ENCODE data around the gene MGAT5.

Gene MGAT5

DNA sequence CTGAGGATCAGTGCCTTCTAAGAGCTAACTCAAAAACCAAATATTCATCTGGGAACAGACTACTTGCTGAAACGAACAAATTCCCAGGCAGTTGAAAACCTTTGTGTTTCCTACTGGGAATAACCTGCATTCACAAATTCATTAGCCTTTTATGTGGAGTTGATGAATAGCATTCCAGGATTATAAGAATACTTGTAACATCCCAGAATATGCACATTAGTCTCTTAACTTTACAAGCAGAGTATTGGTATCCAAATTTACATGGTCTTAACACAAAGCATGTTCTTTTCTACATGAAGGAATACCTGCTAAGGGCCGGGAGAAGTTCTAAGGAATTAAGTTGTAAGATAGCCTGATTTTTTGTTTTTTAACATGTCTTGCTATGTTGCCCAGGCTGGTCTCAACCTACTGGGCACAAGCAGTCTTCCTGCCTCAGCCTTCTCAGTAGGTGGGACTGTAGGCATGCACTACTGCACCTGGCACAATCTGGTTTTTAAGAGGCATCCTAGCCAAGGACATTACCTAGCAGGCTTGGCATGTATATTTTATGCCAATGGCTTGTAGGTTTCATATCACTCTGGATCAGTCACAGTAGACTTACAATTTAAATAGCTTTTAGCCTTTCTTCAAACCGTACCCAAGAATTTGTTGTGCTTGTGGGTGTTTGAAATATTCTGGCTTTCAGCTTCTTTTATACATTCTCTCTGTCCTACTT lies 50.7 kb downstream of the MGAT5 start:
- Histone ChIP-seq H3K4me3 (ENCODE audit: low read length in 2 of 2) (no peak overlapping the region), H3K27ac (ENCODE audit: low read length) (no peak overlapping the region), H3K9me3 (ENCODE audit: control insufficient read depth in 2 of 2, low read length in 2 of 2) (no peaks in the 10 kb centered on the region), H3K36me3 (ENCODE audit: control insufficient read depth in 2 of 2, insufficient read depth in 2 of 2, low read length in 2 of 2) (no peaks in the 10 kb centered on the region), H3K9ac (ENCODE audit: low read length in 2 of 2) (no peak overlapping the region), H3K27me3 (ENCODE audit: control insufficient read depth in 1 of 2, insufficient read depth in 2 of 2, low read length in 2 of 2) (no peaks in the 10 kb centered on the region), H3K4me1 (ENCODE audit: control insufficient read depth, insufficient read depth, low read length) (peaks cover 4% of the 10 kb centered on the region)

DNA sequence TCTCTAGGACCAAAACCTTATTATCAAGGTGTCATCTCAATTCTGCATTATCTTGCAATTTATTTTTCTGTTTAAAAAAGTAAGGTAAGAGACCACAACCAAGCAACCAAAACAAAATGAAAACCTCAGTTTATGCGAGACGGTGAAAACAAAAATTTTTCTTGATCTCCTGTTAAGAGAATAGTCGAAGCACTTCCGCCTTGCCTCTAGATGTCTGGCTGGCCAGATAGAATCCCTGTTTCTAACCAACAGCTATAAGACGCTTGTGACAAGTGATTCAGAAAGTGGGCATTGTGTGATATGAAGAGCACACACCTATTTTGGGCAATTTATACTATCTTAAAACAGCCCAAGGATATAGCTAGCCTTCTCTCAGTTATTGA lies 51.2 kb downstream of the MGAT5 start:
- peaks cover 4% of the 10 kb centered on the region for H3K4me1 ChIP-seq (ENCODE audit: control insufficient read depth, insufficient read depth, low read length)
- no peak overlapping the region for H3K9ac ChIP-seq (ENCODE audit: low read length in 2 of 2)
- no peak overlapping the region for H3K4me3 ChIP-seq (ENCODE audit: low read length in 2 of 2)
- no peaks in the 10 kb centered on the region for H3K36me3 ChIP-seq (ENCODE audit: control insufficient read depth in 2 of 2, insufficient read depth in 2 of 2, low read length in 2 of 2)
- H3K27ac ChIP-seq (ENCODE audit: low read length) = no peak overlapping the region
- H3K9me3 ChIP-seq (ENCODE audit: control insufficient read depth in 2 of 2, low read length in 2 of 2) = no peaks in the 10 kb centered on the region
- no peaks in the 10 kb centered on the region for H3K27me3 ChIP-seq (ENCODE audit: control insufficient read depth in 1 of 2, insufficient read depth in 2 of 2, low read length in 2 of 2)

DNA sequence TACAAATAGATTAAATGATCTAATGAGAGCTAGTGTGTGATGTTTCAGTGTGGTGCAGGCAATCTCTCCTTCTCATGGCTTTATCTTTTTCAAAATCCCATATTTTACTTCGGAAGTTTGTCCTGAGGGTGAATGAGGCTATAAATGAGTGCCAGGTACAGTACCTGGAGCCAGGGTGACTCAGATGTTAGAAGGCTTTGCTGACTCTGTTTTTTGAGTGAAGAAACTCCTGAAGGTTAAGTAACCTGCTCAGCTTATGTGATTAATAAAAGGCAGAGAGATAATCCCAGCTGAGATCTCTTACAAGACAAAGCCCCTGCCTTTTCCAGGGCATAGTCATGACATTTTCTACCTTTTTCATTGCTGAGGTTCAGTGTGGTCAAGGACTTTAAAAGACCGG lies 52.6 kb downstream of the MGAT5 start:
- H3K4me1 ChIP-seq (ENCODE audit: control insufficient read depth, insufficient read depth, low read length) = peaks cover 1% of the 10 kb centered on the region
- no peak overlapping the region for H3K4me3 ChIP-seq (ENCODE audit: low read length in 2 of 2)
- H3K9ac ChIP-seq (ENCODE audit: low read length in 2 of 2) = no peak overlapping the region
- no peak overlapping the region for H3K27ac ChIP-seq (ENCODE audit: low read length)
- no peaks in the 10 kb centered on the region for H3K9me3 ChIP-seq (ENCODE audit: control insufficient read depth in 2 of 2, low read length in 2 of 2)
- no peaks in the 10 kb centered on the region for H3K36me3 ChIP-seq (ENCODE audit: control insufficient read depth in 2 of 2, insufficient read depth in 2 of 2, low read length in 2 of 2)
- H3K27me3 ChIP-seq (ENCODE audit: control insufficient read depth in 1 of 2, insufficient read depth in 2 of 2, low read length in 2 of 2) = no peaks in the 10 kb centered on the region

DNA sequence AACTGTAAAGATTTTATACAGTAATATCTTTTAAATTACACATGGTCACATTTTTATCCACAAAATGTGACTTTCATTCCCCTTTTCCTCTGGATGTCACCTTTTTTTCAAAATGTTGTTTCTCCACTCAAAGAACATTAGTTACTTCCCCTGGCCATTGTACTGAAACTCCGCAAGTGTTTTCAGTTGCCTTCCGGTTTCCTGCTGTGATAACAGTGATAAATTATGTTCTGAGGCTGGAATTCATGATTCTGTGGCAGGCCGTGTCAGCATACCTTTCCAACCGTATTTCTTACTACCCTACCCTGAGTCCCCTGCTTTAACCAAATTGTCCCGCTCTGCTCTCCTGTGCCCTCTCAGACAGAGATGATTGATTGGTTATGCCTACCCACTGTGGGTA lies 53.5 kb downstream of the MGAT5 start:
- Histone ChIP-seq H3K27ac (ENCODE audit: low read length) (no peak overlapping the region), H3K9me3 (ENCODE audit: control insufficient read depth in 2 of 2, low read length in 2 of 2) (no peaks in the 10 kb centered on the region), H3K9ac (ENCODE audit: low read length in 2 of 2) (no peak overlapping the region), H3K4me3 (ENCODE audit: low read length in 2 of 2) (no peak overlapping the region), H3K4me1 (ENCODE audit: control insufficient read depth, insufficient read depth, low read length) (no peaks in the 10 kb centered on the region), H3K27me3 (ENCODE audit: control insufficient read depth in 1 of 2, insufficient read depth in 2 of 2, low read length in 2 of 2) (no peaks in the 10 kb centered on the region), H3K36me3 (ENCODE audit: control insufficient read depth in 2 of 2, insufficient read depth in 2 of 2, low read length in 2 of 2) (no peaks in the 10 kb centered on the region)

DNA sequence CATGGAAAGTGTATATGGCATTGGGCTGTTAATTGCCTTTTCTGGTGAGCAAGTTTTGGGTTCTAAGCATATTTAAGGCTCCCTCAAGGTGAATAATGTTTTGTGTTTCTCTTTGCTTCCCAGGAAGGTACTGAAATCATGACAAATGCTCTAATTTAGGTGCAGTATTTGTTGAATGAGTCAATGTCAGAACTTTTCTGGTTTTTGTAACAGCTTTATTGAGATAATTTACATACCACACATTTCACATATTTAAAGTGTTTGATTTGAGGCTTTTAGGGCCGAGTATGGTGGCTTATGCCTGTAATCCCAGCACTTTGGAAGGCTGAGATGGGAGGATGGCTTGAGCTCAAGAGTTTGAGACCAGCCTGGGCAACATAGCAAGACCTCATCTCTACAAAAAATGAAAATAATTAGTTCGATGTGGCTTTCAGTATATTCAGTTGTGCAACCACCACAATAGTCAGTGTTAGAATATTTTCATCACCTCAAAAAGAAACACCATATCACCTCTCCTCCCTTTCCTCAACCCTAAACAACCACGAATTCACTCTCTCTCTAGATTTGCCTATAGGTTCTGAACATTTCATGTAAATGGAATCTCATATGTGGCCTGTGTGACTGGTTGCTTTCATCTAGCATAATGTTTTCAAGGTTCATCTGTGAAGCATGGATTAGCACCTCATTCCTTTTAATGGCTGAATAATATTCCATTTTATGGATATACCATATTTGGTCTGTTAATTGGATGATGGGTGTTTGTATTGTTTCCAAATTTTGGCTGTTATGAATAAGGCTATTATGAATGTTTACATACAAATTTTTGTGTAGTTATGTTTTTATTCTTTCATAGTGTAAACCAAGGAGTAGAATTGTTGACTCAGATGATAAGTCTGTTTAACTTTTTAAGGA lies 54.9 kb downstream of the MGAT5 start:
- no peak overlapping the region for H3K9ac ChIP-seq (ENCODE audit: low read length in 2 of 2)
- H3K36me3 ChIP-seq (ENCODE audit: control insufficient read depth in 2 of 2, insufficient read depth in 2 of 2, low read length in 2 of 2) = no peaks in the 10 kb centered on the region
- no peaks in the 10 kb centered on the region for H3K27me3 ChIP-seq (ENCODE audit: control insufficient read depth in 1 of 2, insufficient read depth in 2 of 2, low read length in 2 of 2)
- H3K4me3 ChIP-seq (ENCODE audit: low read length in 2 of 2) = no peak overlapping the region
- H3K27ac ChIP-seq (ENCODE audit: low read length) = no peak overlapping the region
- H3K4me1 ChIP-seq (ENCODE audit: control insufficient read depth, insufficient read depth, low read length) = no peaks in the 10 kb centered on the region
- no peaks in the 10 kb centered on the region for H3K9me3 ChIP-seq (ENCODE audit: control insufficient read depth in 2 of 2, low read length in 2 of 2)

DNA sequence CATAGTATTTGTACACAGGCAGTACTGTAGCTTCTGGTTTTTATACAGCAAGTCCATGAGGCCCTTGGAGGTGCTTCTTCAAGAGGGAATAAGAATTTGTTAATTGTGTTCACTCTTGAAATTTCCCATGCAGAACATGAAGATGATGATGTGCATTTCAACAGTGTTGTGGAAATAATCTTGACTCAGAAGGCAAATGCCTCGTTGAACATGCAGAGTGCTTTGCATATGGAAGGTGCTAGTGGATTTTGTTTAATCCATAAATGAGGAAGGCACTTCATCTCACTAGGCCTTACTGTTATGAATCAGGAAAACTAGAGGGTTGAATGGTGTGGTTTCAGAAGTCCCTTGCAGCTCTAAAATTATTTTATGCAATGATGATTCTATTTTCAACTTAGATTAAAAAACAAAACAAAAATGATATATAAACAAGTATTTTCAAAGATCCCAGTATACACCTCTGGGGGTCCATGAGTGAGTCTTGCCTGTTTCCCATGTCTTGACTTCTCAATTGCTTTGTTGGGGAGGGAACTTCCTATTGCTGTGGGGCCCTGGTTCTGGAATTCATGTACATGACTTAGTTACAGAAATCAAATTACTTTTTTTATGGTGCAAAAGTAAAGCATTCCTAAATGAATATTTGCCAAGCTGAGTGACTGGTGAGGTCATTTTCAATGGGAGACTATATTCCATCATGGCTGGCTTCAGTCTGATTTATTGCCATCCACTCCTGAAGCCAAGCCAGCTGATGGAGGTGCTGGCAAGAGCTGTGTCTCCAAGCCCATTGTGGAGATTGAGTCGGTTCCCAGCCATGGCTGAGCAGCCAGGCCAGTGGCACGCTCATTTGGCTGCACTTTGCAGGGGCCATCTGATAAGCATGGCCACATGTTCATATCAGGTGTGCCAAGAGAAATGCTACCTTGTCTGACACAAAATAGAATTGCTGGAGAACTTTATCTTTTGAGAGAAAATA lies 56.5 kb downstream of the MGAT5 start:
- H3K27ac ChIP-seq (ENCODE audit: low read length) = no peak overlapping the region
- peaks cover 7% of the 10 kb centered on the region for H3K4me1 ChIP-seq (ENCODE audit: control insufficient read depth, insufficient read depth, low read length)
- H3K36me3 ChIP-seq (ENCODE audit: control insufficient read depth in 2 of 2, insufficient read depth in 2 of 2, low read length in 2 of 2) = no peaks in the 10 kb centered on the region
- H3K9ac ChIP-seq (ENCODE audit: low read length in 2 of 2) = no peak overlapping the region
- no peaks in the 10 kb centered on the region for H3K27me3 ChIP-seq (ENCODE audit: control insufficient read depth in 1 of 2, insufficient read depth in 2 of 2, low read length in 2 of 2)
- no peak overlapping the region for H3K4me3 ChIP-seq (ENCODE audit: low read length in 2 of 2)
- no peaks in the 10 kb centered on the region for H3K9me3 ChIP-seq (ENCODE audit: control insufficient read depth in 2 of 2, low read length in 2 of 2)

DNA sequence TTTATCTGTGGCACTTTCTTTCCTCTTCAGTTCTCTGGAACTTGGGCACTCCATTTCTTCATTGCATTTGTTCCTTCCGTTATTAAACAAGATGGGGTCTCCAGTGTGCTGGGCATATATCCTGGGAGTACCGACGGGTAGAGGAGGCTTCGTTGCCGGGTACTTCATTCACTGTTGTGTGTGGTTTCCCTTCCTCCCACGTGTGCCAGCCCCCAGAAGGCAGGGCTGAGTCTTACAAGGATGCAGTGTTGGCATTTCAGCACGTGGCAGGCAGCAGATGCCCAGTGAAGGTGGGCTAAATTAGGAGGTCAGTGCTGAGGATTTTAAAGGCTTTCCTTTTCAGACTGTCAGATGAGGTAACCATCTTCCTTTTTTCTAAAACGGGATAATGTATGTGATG lies 58.6 kb downstream of the MGAT5 start:
- Histone ChIP-seq H3K4me3 (ENCODE audit: low read length in 2 of 2) (no peak overlapping the region), H3K9me3 (ENCODE audit: control insufficient read depth in 2 of 2, low read length in 2 of 2) (no peaks in the 10 kb centered on the region), H3K27me3 (ENCODE audit: control insufficient read depth in 1 of 2, insufficient read depth in 2 of 2, low read length in 2 of 2) (no peaks in the 10 kb centered on the region), H3K27ac (ENCODE audit: low read length) (no peak overlapping the region), H3K36me3 (ENCODE audit: control insufficient read depth in 2 of 2, insufficient read depth in 2 of 2, low read length in 2 of 2) (peaks cover 0 to 2% of the 10 kb centered on the region in 2 donors), H3K9ac (ENCODE audit: low read length in 2 of 2) (no peak overlapping the region), H3K4me1 (ENCODE audit: control insufficient read depth, insufficient read depth, low read length) (peaks cover 7% of the 10 kb centered on the region)

DNA sequence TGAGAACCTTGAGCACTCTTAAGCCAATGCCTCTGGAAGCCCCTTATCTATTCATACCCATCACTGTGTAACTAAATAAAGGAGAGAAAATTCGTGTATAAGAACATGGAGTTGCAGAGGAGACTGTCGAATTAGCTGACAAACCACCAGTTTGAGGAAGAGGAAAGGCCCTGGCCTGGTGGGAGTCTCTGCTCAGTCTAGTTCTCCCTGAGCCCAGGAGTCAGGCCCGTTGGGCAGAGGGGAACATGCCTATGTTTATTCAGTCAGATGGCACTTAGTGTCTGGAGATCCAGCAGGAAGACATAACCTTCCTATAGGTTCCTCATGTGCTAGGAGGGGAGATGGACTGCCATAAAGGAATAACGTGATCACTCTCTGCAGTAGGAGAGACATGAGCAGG lies 60.3 kb downstream of the MGAT5 start:
- Histone ChIP-seq H3K9ac (ENCODE audit: low read length in 2 of 2) (no peak overlapping the region), H3K4me1 (ENCODE audit: control insufficient read depth, insufficient read depth, low read length) (peaks cover 7% of the 10 kb centered on the region), H3K9me3 (ENCODE audit: control insufficient read depth in 2 of 2, low read length in 2 of 2) (no peaks in the 10 kb centered on the region), H3K4me3 (ENCODE audit: low read length in 2 of 2) (no peak overlapping the region), H3K27ac (ENCODE audit: low read length) (no peak overlapping the region), H3K27me3 (ENCODE audit: control insufficient read depth in 1 of 2, insufficient read depth in 2 of 2, low read length in 2 of 2) (no peaks in the 10 kb centered on the region), H3K36me3 (ENCODE audit: control insufficient read depth in 2 of 2, insufficient read depth in 2 of 2, low read length in 2 of 2) (peaks cover 5 to 8% of the 10 kb centered on the region in 2 donors)

DNA sequence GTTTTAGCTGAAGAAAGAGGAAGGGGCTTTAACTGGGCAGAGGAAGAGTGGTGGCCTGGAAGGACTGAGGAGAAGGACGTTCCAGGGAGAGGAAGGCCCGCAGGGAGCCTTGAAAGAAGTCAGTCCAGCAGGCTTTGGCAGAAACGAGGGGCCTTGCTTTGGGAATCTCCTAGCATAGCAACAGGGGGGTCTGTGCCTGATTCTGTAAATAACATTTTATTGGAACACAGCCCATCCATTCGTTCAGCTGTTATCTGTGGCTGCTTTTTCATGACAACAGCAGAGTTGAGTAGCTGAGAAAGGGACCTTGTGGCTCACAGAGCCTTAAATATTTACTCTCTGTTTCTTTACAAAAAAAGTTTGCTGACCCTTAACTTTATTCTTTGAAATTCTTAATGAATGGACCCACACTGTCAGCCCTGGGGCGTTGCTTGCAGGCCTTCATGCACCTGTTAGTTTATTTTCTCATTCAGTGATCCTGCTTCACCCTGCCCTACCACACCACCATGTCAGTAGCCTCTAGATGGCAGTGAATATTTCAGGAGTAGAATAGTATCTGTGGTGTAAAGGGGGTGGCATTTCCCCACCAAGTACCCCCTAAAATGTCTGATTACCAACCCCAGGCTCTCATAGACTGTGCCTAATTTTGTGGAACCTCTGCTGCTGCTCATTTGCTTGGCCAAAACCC lies 61.0 kb downstream of the MGAT5 start:
- no peaks in the 10 kb centered on the region for H3K27me3 ChIP-seq (ENCODE audit: control insufficient read depth in 1 of 2, insufficient read depth in 2 of 2, low read length in 2 of 2)
- no peak overlapping the region for H3K4me3 ChIP-seq (ENCODE audit: low read length in 2 of 2)
- H3K9me3 ChIP-seq (ENCODE audit: control insufficient read depth in 2 of 2, low read length in 2 of 2) = no peaks in the 10 kb centered on the region
- H3K9ac ChIP-seq (ENCODE audit: low read length in 2 of 2) = no peak overlapping the region
- peaks cover 7% of the 10 kb centered on the region for H3K4me1 ChIP-seq (ENCODE audit: control insufficient read depth, insufficient read depth, low read length)
- H3K36me3 ChIP-seq (ENCODE audit: control insufficient read depth in 2 of 2, insufficient read depth in 2 of 2, low read length in 2 of 2) = peaks cover 5 to 11% of the 10 kb centered on the region in 2 donors
- no peak overlapping the region for H3K27ac ChIP-seq (ENCODE audit: low read length)

DNA sequence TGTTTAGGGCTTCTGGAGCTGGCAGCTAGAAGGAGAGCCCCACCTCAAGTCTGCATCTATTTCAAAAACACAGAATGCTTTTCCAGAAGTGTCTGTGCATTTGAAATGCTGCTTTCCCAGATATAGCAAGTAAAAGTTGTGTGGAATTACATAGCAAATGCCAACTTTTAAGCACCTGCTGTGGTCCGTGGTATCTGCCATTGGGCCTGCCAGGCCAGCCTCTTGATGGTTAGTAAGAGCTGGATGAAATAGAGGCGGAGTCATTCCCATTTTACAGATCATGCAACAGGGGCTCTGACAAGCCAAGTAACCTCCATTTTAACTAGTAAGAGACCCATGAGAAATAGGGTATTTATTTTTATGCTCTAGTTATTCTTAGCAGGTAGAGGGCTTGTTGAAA lies 61.6 kb downstream of the MGAT5 start:
- Histone ChIP-seq H3K27ac (ENCODE audit: low read length) (no peak overlapping the region), H3K9me3 (ENCODE audit: control insufficient read depth in 2 of 2, low read length in 2 of 2) (no peaks in the 10 kb centered on the region), H3K36me3 (ENCODE audit: control insufficient read depth in 2 of 2, insufficient read depth in 2 of 2, low read length in 2 of 2) (peaks cover 5 to 11% of the 10 kb centered on the region in 2 donors), H3K4me3 (ENCODE audit: low read length in 2 of 2) (no peak overlapping the region), H3K27me3 (ENCODE audit: control insufficient read depth in 1 of 2, insufficient read depth in 2 of 2, low read length in 2 of 2) (no peaks in the 10 kb centered on the region), H3K9ac (ENCODE audit: low read length in 2 of 2) (no peak overlapping the region), H3K4me1 (ENCODE audit: control insufficient read depth, insufficient read depth, low read length) (peaks cover 7% of the 10 kb centered on the region)
